AG09319 (cell line): ENCODE data around the gene PAFAH1B2.

Source experiments
- DNase-seq: peaks from one replicate; pipeline ENCODE4 v3.0.0-alpha.2; 2010; ENCODE audit warnings: low read depth; ENCODE audit errors: extremely low read depth
- CTCF ChIP-seq: IDR thresholded peaks from 2 replicates; pipeline ENCODE4 v1.5.1; 2011; ENCODE audit warnings: low read depth, mild to moderate bottlenecking, inconsistent platforms, low read length, moderate library complexity

The PAFAH1B2 gene

GRCh38 chr11:117152066-117152465 lies 8.0 kb downstream of the PAFAH1B2 start:
- DNase-seq = no peak
- no peak for TF ChIP-seq CTCF

- no peak for TF ChIP-seq CTCF
- no peak for DNase-seq
These were observed 10.4 kb downstream of the PAFAH1B2 start for GRCh38 chr11:117154468-117154867.

- no peak for TF ChIP-seq CTCF
- no peak for DNase-seq
These were observed 13.4 kb downstream of the PAFAH1B2 start for GRCh38 chr11:117157507-117157906.

GRCh38 chr11:117159892-117160291 lies 15.8 kb downstream of the PAFAH1B2 start:
- no peak for TF ChIP-seq CTCF
- DNase-seq = no peak

- TF ChIP-seq CTCF = no peak
- DNase-seq = no peak
These were observed 16.7 kb downstream of the PAFAH1B2 start for GRCh38 chr11:117160826-117161225.

- no peak for TF ChIP-seq CTCF
- no peak for DNase-seq
These were observed 22.4 kb downstream of the PAFAH1B2 start for GRCh38 chr11:117166491-117166890.

GRCh38 chr11:117169736-117170135 lies 25.6 kb downstream of the PAFAH1B2 start:
- DNase-seq = no peak
- no peak for TF ChIP-seq CTCF
